Astrocyte (in vitro differentiated cells and primary cell): ENCODE data around the gene NXF1. TPM values are rescaled to one million over a fixed set of nuclear protein-coding genes. Genes with fewer than 3 reads are reported as not detected.

Experiments
- DNase-seq: peaks from one replicate; pipeline ENCODE4 v3.0.0-alpha.2; 2010; ENCODE audit warnings: low read depth
- FAIRE-seq: peaks from 2 replicates; lab custom pipeline; 2011; peaks lifted over from hg19 to GRCh38; lab: Jason Lieb, UNC
- H2AFZ ChIP-seq: 2 replicates; pipeline ENCODE4 v1.6.0; 2012; ENCODE audit warnings: low read depth, low read length, inconsistent platforms
- H3K27ac ChIP-seq: 2 replicates; pipeline ENCODE4 v1.5.1; 2011; ENCODE audit warnings: low read depth, low read length, inconsistent platforms
- H3K27me3 ChIP-seq: 2 replicates; pipeline ENCODE4 v1.6.0; 2011; ENCODE audit warnings: low read length, inconsistent platforms; ENCODE audit not compliant: insufficient read depth
- H3K36me3 ChIP-seq: 2 replicates; pipeline ENCODE4 v1.5.1; 2011; ENCODE audit warnings: low read length, inconsistent platforms; ENCODE audit not compliant: insufficient read depth
- H3K4me1 ChIP-seq: 2 replicates; pipeline ENCODE4 v1.5.1; 2011; ENCODE audit warnings: low read length, inconsistent platforms; ENCODE audit not compliant: insufficient read depth
- H3K4me2 ChIP-seq: 2 replicates; pipeline ENCODE4 v1.6.0; 2012; ENCODE audit warnings: low read length, inconsistent platforms
- H3K4me3 ChIP-seq: 2 replicates; pipeline ENCODE4 v1.5.1; 2011; ENCODE audit warnings: low read depth, mild to moderate bottlenecking, low read length, inconsistent platforms; ENCODE audit not compliant: insufficient read depth
- H3K79me2 ChIP-seq: 2 replicates; pipeline ENCODE4 v1.6.0; 2012; ENCODE audit warnings: mild to moderate bottlenecking, low read length, inconsistent platforms; ENCODE audit not compliant: insufficient read depth
- H3K9ac ChIP-seq: 2 replicates; pipeline ENCODE4 v1.6.0; 2012; ENCODE audit warnings: mild to moderate bottlenecking, low read length, inconsistent platforms
- H3K9me3 ChIP-seq: 2 replicates; pipeline ENCODE4 v1.5.1; 2012; ENCODE audit warnings: low read depth, mild to moderate bottlenecking, low read length, inconsistent platforms; ENCODE audit not compliant: insufficient read depth
- H4K20me1 ChIP-seq: 2 replicates; pipeline ENCODE4 v1.6.0; 2012; ENCODE audit warnings: low read length, inconsistent platforms; ENCODE audit not compliant: insufficient read depth
- H3K27ac Mint-ChIP-seq: one replicate; pipeline ENCODE4 v1.8.0; 2021; ENCODE audit warnings: mild to moderate bottlenecking, mixed read lengths; ENCODE audit not compliant: unreplicated experiment
- H3K27me3 Mint-ChIP-seq: one replicate; pipeline ENCODE4 v1.8.0; 2021; ENCODE audit warnings: low read depth, mixed read lengths; ENCODE audit not compliant: unreplicated experiment
- H3K36me3 Mint-ChIP-seq: one replicate; pipeline ENCODE4 v1.8.0; 2021; ENCODE audit warnings: low read depth, mixed read lengths; ENCODE audit not compliant: unreplicated experiment
- H3K4me1 Mint-ChIP-seq: one replicate; pipeline ENCODE4 v1.8.0; 2021; ENCODE audit warnings: low read depth, mixed read lengths; ENCODE audit not compliant: unreplicated experiment
- H3K4me3 Mint-ChIP-seq: one replicate; pipeline ENCODE4 v1.8.0; 2021; ENCODE audit warnings: mild to moderate bottlenecking, moderate library complexity, mixed read lengths; ENCODE audit not compliant: unreplicated experiment
- H3K9me3 Mint-ChIP-seq: one replicate; pipeline ENCODE4 v1.8.0; 2021; ENCODE audit warnings: mild to moderate bottlenecking, mixed read lengths; ENCODE audit not compliant: unreplicated experiment
- CTCF ChIP-seq: IDR thresholded peaks from 2 replicates; pipeline ENCODE4 v1.5.1; 2011; ENCODE audit warnings: low read depth, mild to moderate bottlenecking, inconsistent platforms, low read length, moderate library complexity; ENCODE audit not compliant: insufficient read depth
- EZH2 ChIP-seq: IDR thresholded peaks from 2 replicates; pipeline ENCODE4 v1.6.1; 2012; ENCODE audit warnings: mild to moderate bottlenecking, low read length, inconsistent platforms; ENCODE audit not compliant: insufficient read depth
- total RNA-seq: library from RNA; stranded (reverse); gene quantifications from 2 replicates; pipeline ENCODE4 v1.2.1, GENCODE V29; 2021

The NXF1 gene
- total RNA-seq, 1 donor from 2014 or later: 55.9 TPM

GRCh38 chr11:62853279-62853965 is 48.2 kb upstream of the NXF1 start:
- Histone ChIP-seq H3K79me2 (peaks cover 50% of the 10 kb centered on the region), H3K4me3 (peak overlapping the region; percentile 92), H3K27ac (no peak overlapping the region), H4K20me1 (peaks cover 46% of the 10 kb centered on the region), H3K9me3 (no peaks in the 10 kb centered on the region), H2AFZ (no peak overlapping the region), H3K27me3 (no peaks in the 10 kb centered on the region), H3K9ac (peak overlapping the region; percentile 91), H3K36me3 (peaks cover 35% of the 10 kb centered on the region), H3K4me1 (peaks cover 22% of the 10 kb centered on the region), H3K4me2 (peak overlapping the region; percentile 99)
- Mint-ChIP-seq H3K9me3 (no peaks in the 10 kb centered on the region), H3K36me3 (peaks cover 30% of the 10 kb centered on the region), H3K27me3 (no peaks in the 10 kb centered on the region), H3K4me3 (peak overlapping the region; percentile 98), H3K27ac (peak overlapping the region; percentile 74), H3K4me1 (peaks cover 32% of the 10 kb centered on the region)
- FAIRE-seq (no peak), DNase-seq (no peak)
- TF ChIP-seq EZH2 (no peak), CTCF (no peak)

- Histone ChIP-seq H3K79me2 (peaks cover 45% of the 10 kb centered on the region), H3K4me2 (peak overlapping the region; percentile 99), H3K9ac (peak overlapping the region; percentile 91), H4K20me1 (peaks cover 46% of the 10 kb centered on the region), H3K4me1 (peaks cover 18% of the 10 kb centered on the region), H3K9me3 (no peaks in the 10 kb centered on the region), H3K36me3 (peaks cover 35% of the 10 kb centered on the region), H2AFZ (no peak overlapping the region), H3K27me3 (no peaks in the 10 kb centered on the region), H3K4me3 (peak overlapping the region; percentile 92), H3K27ac (no peak overlapping the region)
- H3K36me3 Mint-ChIP-seq: peaks cover 30% of the 10 kb centered on the region
- no peaks in the 10 kb centered on the region for H3K27me3 Mint-ChIP-seq
- DNase-seq (no peak), FAIRE-seq (no peak)
- peaks cover 25% of the 10 kb centered on the region for H3K4me1 Mint-ChIP-seq
- no peaks in the 10 kb centered on the region for H3K9me3 Mint-ChIP-seq
- peak overlapping the region; percentile 98 for H3K4me3 Mint-ChIP-seq
- no peak for TF ChIP-seq CTCF
- no peak for TF ChIP-seq EZH2
- H3K27ac Mint-ChIP-seq: peak overlapping the region; percentile 74
These were observed 47.4 kb upstream of the NXF1 start for GRCh38 chr11:62852523-62853188.
